HG03280 (cell line): ENCODE results near the gene RNF26.

Experiments
- ATAC-seq: cut with Tn5 transposase; IDR thresholded peaks from one replicate; pipeline ENCODE4 v1.9.1; 2021; ENCODE audit warnings: mild to moderate bottlenecking, moderate library complexity; ENCODE audit not compliant: unreplicated experiment

RNF26 gene

DNA sequence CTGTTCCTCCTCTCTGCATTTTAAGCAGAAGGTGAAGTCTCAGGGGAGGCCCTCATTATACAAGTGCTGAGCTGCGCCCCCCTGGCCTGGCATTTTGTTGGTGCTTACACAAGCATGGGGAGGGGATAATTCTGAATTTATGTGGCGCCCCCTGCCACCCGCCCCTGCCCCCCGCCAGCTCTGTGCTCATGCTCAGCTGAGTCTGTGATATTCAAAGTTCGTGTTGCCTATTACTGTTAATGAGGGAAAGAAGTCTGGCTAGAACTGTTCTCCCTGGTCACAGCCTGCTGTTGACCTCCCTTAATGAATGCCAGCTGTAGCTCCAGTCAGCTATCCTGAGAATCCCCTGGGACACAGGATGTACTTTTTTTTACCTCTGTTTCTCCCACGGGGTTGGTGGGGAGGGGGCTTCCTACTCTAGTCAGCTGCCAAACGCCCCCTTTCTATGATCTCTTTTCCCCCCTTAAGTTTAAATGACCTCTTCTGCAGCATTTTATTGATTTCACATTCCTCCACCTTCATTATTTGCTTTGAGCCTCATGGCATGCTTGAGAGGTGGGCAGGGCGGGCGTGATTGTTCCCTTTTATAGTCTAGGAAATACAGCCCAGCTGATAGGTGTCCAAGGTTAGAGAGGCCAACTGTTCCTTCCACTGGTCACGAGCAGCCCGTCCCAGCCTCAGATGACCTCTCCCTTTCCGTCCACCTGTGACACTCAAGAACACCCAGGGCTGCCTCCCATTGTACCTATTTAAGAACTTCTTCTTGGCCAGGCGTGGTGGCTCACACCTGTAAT lies 35.0 kb downstream of the RNF26 start:
- ATAC-seq, result no peak

GRCh38 chr11:119370486-119371046 lies 36.2 kb downstream of the RNF26 start:
- no peak for ATAC-seq

GRCh38 chr11:119371067-119371601 lies 36.8 kb downstream of the RNF26 start:
- ATAC-seq, result no peak

GRCh38 chr11:119371778-119372182 lies 37.5 kb downstream of the RNF26 start:
- no peak for ATAC-seq

- no peak for ATAC-seq
These were observed 38.1 kb downstream of the RNF26 start for GRCh38 chr11:119372260-119373058.

DNA sequence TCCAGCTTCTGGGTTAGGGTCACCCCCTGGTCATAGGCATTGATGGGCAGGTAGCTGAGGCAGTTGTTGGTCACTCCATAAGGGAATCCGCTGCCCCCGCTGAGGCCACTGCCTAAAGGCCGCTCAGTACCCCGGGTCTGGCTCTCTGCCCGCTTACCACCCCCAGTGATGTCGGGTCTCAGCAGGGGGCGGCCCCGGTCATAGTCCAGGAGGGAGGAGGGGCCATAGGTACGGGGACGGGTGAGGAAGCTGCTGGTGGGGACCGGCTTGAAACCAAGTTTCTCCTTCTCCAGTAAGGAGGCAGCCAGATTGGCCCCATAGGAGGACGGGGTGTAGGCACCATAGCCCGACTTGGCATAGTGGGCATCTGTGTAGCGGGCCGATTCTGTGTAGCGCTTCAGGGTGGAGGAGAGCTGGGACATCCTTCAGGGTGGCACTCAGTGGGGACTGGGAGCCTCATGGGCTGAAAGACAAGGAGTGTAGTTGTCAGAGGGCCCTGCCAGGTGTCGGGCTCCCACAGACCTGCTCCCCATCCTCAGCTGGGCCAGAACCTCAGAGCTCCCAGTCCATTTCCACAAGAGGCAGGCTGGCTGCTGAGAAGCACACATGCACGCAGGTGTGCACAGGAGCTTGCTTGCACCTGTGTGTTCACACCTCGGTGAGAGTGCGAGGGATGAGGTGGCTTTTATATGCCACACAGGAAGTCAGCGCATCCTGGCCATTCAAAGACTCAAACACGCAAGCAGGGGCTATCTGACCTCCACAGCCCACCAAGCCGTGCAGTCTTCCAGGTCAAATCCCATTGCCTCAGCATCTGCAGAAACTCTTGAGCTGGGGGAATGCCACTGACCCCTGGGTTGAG lies 39.0 kb downstream of the RNF26 start:
- ATAC-seq, result no peak

DNA sequence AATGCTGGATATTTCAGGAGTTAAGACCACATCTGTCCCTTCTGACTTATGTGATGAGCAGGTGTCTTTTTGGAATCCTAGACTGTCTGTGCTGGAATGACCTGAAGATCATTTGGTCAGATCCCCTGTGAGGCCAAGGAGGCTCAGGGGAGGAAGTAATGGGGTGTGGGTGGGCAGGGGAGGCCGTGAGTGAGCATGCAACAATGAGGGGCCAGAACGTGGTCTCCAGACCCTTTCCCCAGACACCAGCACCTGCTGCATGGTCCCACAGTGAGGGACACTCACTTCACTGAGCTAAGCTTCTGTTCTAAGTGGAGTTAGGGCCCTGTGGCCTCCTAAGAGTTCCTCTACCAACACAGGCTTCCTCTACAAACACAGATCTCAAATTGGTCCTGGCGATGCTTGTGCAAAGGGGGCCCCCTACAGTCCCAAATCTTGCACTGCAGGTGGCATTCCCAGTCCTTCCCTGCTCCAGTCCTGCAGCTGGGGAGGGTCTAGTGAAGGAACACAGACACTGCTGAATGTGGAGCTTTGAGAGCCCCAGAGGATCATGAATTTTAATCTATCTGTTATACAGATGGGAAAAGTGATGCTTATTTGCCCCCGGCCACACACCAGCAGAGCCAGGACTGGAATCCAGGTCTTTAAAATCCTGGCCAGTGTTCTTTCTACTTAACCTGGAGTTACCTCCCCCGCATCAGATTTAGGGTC lies 39.7 kb downstream of the RNF26 start:
- ATAC-seq, result no peak

- no peak for ATAC-seq
These were observed 40.5 kb downstream of the RNF26 start for GRCh38 chr11:119374632-119375336.

GRCh38 chr11:119375337-119376196 lies 41.2 kb downstream of the RNF26 start:
- no peak for ATAC-seq

DNA sequence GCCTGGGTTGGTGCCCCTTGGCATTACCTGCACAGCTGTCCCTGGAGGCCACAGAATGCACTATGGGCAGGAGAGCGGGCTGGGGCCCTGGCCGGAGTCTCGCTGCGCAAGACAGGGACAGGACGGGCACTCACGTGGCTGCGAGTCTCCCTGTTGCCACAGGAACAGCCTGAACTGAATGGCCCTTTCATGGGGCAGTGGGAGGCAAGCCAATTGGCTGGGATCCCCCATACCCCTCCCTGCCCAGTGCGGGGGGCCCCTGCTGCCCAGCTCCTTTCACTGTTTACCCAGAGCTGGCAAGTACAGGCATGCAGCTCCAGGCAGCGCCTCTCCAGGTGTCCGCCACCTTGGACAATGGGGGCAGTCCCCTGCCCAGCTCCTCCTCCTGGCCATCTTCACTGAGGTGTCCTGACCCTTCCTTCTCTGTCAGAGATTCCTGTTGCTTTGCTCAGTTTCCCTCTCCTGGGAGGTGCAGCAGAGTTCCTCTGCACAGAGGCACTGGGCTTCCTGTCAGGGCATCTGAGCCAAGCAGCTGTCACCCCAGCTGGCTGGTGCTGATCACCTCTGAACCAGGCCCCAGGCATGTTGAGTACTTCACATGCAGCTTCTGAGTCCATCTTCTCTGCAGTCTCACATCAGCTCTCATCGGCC lies 42.0 kb downstream of the RNF26 start:
- ATAC-seq, result no peak

GRCh38 chr11:119377112-119377901 lies 43.0 kb downstream of the RNF26 start:
- no peak for ATAC-seq

GRCh38 chr11:119377961-119378667 lies 43.8 kb downstream of the RNF26 start:
- ATAC-seq, result no peak

GRCh38 chr11:119378851-119379465 lies 44.6 kb downstream of the RNF26 start:
- ATAC-seq, result no peak

- no peak for ATAC-seq
These were observed 46.0 kb downstream of the RNF26 start for GRCh38 chr11:119380160-119380826.

DNA sequence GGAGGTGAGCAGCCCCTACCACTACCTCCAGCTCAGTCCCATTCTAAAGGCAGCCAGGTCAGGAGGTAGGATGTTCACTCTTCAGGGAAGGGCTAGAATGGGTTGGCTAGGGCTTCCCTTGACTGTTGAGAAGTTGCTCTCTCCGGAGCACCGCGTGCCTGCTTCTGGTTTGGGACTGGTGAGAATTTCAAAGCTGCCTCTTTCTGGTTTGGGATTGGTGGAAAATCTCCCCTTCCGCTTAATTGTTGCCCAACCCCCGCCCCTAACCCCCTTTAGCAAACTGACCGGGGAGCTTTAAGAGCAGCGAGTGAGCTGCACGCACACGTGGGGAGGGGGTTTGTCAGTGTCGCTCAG lies 46.5 kb downstream of the RNF26 start:
- no peak for ATAC-seq
